GM19035 (cell line): Measurements from ENCODE around the gene SCN4B.

Source experiments
- ATAC-seq: cut with Tn5 transposase; IDR thresholded peaks from one replicate; pipeline ENCODE4 v1.9.1; 2021; ENCODE audit not compliant: unreplicated experiment

Gene SCN4B

GRCh38 chr11:118102721-118103261, 49.8 kb downstream of the SCN4B start:
- ATAC-seq, result no peak

GRCh38 chr11:118100691-118101232, 51.9 kb downstream of the SCN4B start:
- no peak for ATAC-seq

GRCh38 chr11:118099838-118100556, 52.6 kb downstream of the SCN4B start:
- no peak for ATAC-seq

- no peak for ATAC-seq
These were observed 53.4 kb downstream of the SCN4B start for GRCh38 chr11:118098996-118099837.

- no peak for ATAC-seq
These were observed 56.7 kb downstream of the SCN4B start for GRCh38 chr11:118095967-118096367.

GRCh38 chr11:118095493-118095892, 57.1 kb downstream of the SCN4B start:
- no peak for ATAC-seq

- ATAC-seq, result no peak
These were observed 59.6 kb downstream of the SCN4B start for GRCh38 chr11:118092907-118093571.

- no peak for ATAC-seq
These were observed 60.9 kb downstream of the SCN4B start for GRCh38 chr11:118091690-118092089.

- ATAC-seq, result no peak
These were observed 62.0 kb downstream of the SCN4B start for GRCh38 chr11:118090545-118091162.

GRCh38 chr11:118088531-118088930, 64.1 kb downstream of the SCN4B start:
- no peak for ATAC-seq

GRCh38 chr11:118087931-118088330, 64.7 kb downstream of the SCN4B start:
- ATAC-seq, result no peak

- no peak for ATAC-seq
These were observed 65.5 kb downstream of the SCN4B start, which contains the start of gene SMIM35 for GRCh38 chr11:118086913-118087768. Gene SMIM35, minus strand, starts transcription at chr11:118086963. Its CDS starts 206 bp downstream, at chr11:118086757.

GRCh38 chr11:118084656-118085055, 68.0 kb downstream of the SCN4B start:
- no peak for ATAC-seq

- no peak for ATAC-seq
These were observed 68.4 kb downstream of the SCN4B start for GRCh38 chr11:118084247-118084646.
